Heart left ventricle (tissue), 16 donors: ENCODE measurements around the gene P2RY8. TPM values are rescaled to one million over a fixed set of nuclear protein-coding genes. Genes with fewer than 3 reads are reported as not detected.
"Not testable (repeated sequence)": the region's sequence is repeated elsewhere in the genome, so short reads cannot be mapped to it uniquely, and the experiment has no call there.

ENCODE experiments used
- ATAC-seq, 4 donors: fragments of 200-7000 bp; cut with Tn5 transposase; one replicate each; pipeline ENCODE4 v1.9.1; 2020 to 2022; ENCODE audit warnings: moderate library complexity in 4 of 4, mild to moderate bottlenecking in 3 of 4, moderate number of reproducible peaks in 1 of 4
- DNase-seq, 5 donors: peaks; one replicate each; pipeline ENCODE4 v3.0.0-alpha.2; 2020
- H3K27ac ChIP-seq, 12 donors: fragments of 200-600 bp; sonication (generic) in 4 of 12; one replicate each; pipeline versions ENCODE4 v1.5.0 to v1.8.0; 2016 to 2022; ENCODE audit warnings: mild to moderate bottlenecking in 2 of 12
- H3K27me3 ChIP-seq, 9 donors: fragments of 200-600 bp; sonication (generic) in 2 of 9; one replicate each; pipeline versions ENCODE4 v1.5.1 to v1.8.0; 2016 to 2022; ENCODE audit warnings: mild to moderate bottlenecking in 3 of 9
- H3K36me3 ChIP-seq, 9 donors: fragments of 200-600 bp; sonication (generic) in 2 of 9; one replicate each; pipeline versions ENCODE4 v1.5.0 to v1.8.0; 2018 to 2022; ENCODE audit warnings: mild to moderate bottlenecking in 2 of 9
- H3K4me1 ChIP-seq, 12 donors: fragments of 200-600 bp; sonication (generic) in 4 of 12; one replicate each; pipeline versions ENCODE4 v1.5.0 to v1.8.0; 2016 to 2022; ENCODE audit warnings: mild to moderate bottlenecking in 3 of 12
- H3K4me3 ChIP-seq, 12 donors: fragments of 200-600 bp; sonication (generic) in 4 of 12; one replicate each; pipeline versions ENCODE4 v1.5.0 to v1.8.0; 2017 to 2022; ENCODE audit warnings: mild to moderate bottlenecking in 9 of 12, moderate library complexity in 4 of 12
- H3K9me3 ChIP-seq, 12 donors: fragments of 200-600 bp; sonication (generic) in 4 of 12; one replicate each; pipeline versions ENCODE4 v1.5.0 to v1.8.0; 2016 to 2022; ENCODE audit warnings: mild to moderate bottlenecking in 1 of 12
- POLR2A ChIP-seq, 2 donors: fragments of 450-650 bp; IDR thresholded peaks; one replicate each; pipeline ENCODE4 v1.6.1; 2017; ENCODE audit warnings: antibody characterized with exemption in 2 of 2, mild to moderate bottlenecking in 2 of 2, moderate library complexity in 2 of 2
- WGBS, 4 donors: extraction: QIAGEN DNeasy Blood & Tissue Kit in 2 of 4; methylation state at CpG; one replicate each; pipeline versions ENCODE4 v1.1.5 to v1.1.7; 2013 to 2018; 5-methylcytosine and 5-hydroxymethylcytosine counted together
- intact Hi-C, 10 donors: fragments of 100-400 bp; cut with DNase I; formaldehyde crosslinking; loops; one replicate each; pipeline versions ENCODE4 v1.11.1 to v1.14.2; 2022
- polyA plus RNA-seq, 2 donors: library from polyadenylated mRNA; stranded (reverse); fragments of 200-250 nt; gene quantifications; one replicate each; pipeline ENCODE4 v1.2.3, GENCODE V29; 2013
- total RNA-seq, 9 donors: library from RNA; depleted of rRNA in 2 of 9; stranded (reverse); fragments of >200 nt in 2 of 9; fragmentation: NEBNext Ultra II Directional in 3 of 9; extraction: Animal tissue kit (Norgen Biotek cat#: 25700) in 3 of 9; gene quantifications; one replicate each; pipeline versions ENCODE4 v1.1.0 to v1.2.4, GENCODE V29; 2016 to 2023
- TF ChIP-seq, protein P1 (sequence below), 12 donors: fragments of 200-600 bp; sonication (generic) in 4 of 12; IDR thresholded peaks; one replicate each; pipeline versions ENCODE4 v1.5.0 to v1.8.0; 2018 to 2022; ENCODE audit warnings: antibody characterized with exemption in 12 of 12, mild to moderate bottlenecking in 5 of 12
- donor health status: ischemic (EF 13 %, LVEDD 7.1; RV severe dilation, severe dysfunction).
- donor health status: healthy with polysubstance abuse.
- donor health status: DM: no; HTN: yes; CAD: no.
- donor health status: DM: no; HTN: no; CAD: no.
- donor health status: ischemic (EF 25% LVEDD 6.9; RV normal size, moderate dysfunction).
- donor health status: ischemic (EF 25% LVEDD 5.7; RV mildly dilated, moderate dysfunction).
- donor health status: healthy.
- donor health status: DM: yes; HTN: yes; CAD: no.
- donor health status: ischemic (EF 35%, LVEDD 5.7; RV mildly dilated, moderate dysfunction).
- donor health status: nonischemic (EF 11% LVEDD 7.7; RV severe dilation, severe dysfunction).
- donor health status: DM: yes; HTN: yes; CAD: no.
- donor health status: PGD.
- donor health status: ischemic (EF 29% LVEDD 5.4; RV normal size, mild dysfunction).
- donor health status: nonischemic (EF 23%, LVEDD 6.1; RV moderate dilation, normal function).

Gene P2RY8
- total and polyA plus RNA-seq, 11 donors, result 0.62 to 10.5 (median 2.3) TPM

DNA sequence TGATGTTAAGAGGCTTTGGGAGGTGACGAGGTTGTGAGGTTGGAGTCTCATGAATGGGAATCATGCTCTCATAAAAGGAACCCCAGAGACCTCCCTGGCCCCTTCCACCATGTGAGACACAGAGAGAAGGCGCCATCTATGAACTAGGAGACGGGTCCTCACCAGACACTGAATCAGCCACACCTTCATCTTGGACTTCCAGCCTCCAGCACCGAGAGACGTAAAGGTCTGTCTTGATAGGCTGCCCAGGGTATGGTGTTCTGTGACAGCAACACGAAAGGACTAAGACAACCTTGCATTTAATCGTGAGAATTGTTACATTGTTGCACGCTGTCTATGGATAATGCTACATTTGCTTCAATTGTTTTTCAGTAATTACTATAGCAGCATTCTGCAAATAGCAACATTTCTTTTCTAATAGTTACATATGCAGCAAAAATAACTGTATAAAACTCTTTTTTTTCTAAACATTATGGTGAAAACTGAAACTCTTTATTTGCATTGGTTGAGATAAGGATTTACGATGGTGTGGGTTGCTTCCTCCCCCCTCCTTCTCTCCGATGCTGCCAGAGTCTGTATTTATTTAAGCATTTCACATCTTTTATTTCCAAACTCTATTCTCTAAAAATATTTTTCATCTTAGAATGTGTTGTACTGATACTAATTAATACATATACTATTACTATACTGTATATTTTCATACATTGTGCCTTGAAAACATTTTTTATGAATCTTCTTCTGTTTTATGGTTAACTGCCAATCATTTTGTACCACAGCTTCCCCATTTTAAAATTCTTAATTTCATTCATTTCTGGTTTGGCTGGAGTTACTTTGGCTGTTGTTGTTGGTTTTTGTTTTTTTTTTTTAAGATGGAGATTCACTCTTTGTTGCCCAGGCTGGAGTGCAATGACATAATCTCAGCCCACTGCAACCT lies 28.0 kb upstream of the P2RY8 start:
- TF ChIP-seq, protein P1, sequence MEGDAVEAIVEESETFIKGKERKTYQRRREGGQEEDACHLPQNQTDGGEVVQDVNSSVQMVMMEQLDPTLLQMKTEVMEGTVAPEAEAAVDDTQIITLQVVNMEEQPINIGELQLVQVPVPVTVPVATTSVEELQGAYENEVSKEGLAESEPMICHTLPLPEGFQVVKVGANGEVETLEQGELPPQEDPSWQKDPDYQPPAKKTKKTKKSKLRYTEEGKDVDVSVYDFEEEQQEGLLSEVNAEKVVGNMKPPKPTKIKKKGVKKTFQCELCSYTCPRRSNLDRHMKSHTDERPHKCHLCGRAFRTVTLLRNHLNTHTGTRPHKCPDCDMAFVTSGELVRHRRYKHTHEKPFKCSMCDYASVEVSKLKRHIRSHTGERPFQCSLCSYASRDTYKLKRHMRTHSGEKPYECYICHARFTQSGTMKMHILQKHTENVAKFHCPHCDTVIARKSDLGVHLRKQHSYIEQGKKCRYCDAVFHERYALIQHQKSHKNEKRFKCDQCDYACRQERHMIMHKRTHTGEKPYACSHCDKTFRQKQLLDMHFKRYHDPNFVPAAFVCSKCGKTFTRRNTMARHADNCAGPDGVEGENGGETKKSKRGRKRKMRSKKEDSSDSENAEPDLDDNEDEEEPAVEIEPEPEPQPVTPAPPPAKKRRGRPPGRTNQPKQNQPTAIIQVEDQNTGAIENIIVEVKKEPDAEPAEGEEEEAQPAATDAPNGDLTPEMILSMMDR (IDR thresholded peaks at IDR 0.05), result no peak
- TF ChIP-seq POLR2A (IDR thresholded peaks at IDR 0.05), result no peak
- intact Hi-C loops, result no loop called here
- Histone ChIP-seq H3K36me3 (no peaks in the 10 kb centered on the region), H3K27ac (no peak overlapping the region), H3K4me1 (peaks cover 0 to 8% (median 0%) of the 10 kb centered on the region in 12 donors), H3K27me3 (no peaks in the 10 kb centered on the region), H3K9me3 (no peaks in the 10 kb centered on the region), H3K4me3 (no peak overlapping the region)
- 61 to 68% (median 65%) methylated on average over 10 of the region's 10 CpGs for WGBS, 4 donors
- DNase-seq (no peak), ATAC-seq (no peak)

DNA sequence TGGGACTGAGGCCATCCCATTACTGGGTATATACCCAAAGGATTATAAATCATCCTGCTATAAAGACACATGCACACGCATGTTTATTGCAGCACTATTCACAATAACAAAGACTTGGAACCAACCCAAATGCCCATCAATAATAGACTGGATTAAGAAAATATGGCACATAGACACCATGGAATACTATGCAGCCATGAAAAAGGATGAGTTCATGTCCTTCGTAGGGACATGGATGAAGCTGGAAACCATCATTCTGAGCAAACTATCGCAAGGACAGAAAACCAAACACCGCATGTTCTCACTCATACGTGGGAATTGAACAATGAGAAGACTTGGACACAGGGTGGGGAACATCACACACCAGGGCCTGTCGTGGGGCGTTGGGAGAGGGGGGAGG lies 27.1 kb upstream of the P2RY8 start:
- WGBS, 4 donors, result 86 to 89% (median 88%) methylated on average over 7 of the region's 7 CpGs
- H3K4me1 ChIP-seq, intact Hi-C loops, H3K27ac ChIP-seq, H3K27me3 ChIP-seq, H3K4me3 ChIP-seq, DNase-seq, H3K9me3 ChIP-seq, ATAC-seq, H3K36me3 ChIP-seq: not testable (repeated sequence)

DNA sequence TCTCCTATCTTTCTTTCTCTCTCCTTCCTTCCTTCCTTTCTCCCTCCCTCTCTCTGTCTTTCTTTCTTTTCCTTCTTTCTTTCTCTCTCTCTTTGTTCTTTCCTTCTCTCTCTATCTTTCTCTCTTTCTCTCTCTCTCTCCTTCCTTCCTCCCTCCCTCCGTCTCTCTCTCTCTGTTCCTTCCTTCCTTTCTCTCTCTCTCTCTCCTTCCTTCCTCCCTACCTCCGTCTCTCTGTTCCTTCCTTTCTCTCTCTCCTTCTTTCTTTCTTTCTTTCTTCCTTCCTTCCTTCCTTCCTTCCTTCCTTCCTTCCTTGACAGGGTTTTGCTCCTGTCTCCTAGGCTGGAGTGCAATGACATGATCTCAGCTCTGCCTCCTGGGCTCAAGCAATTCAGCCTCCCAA lies 24.2 kb upstream of the P2RY8 start:
- Histone ChIP-seq H3K9me3 (no peaks in the 10 kb centered on the region), H3K27me3 (no peaks in the 10 kb centered on the region), H3K27ac (no peak overlapping the region), H3K4me1 (peaks cover 0 to 8% (median 0%) of the 10 kb centered on the region in 12 donors), H3K36me3 (no peaks in the 10 kb centered on the region), H3K4me3 (no peak overlapping the region)
- ATAC-seq (no peak), DNase-seq (no peak)
- WGBS, 4 donors, result 46 to 59% (median 50%) methylated on average over 2 of the region's 2 CpGs
- intact Hi-C loops, result no loop called here
- TF ChIP-seq, protein P1 (IDR thresholded peaks at IDR 0.05), result no peak
- TF ChIP-seq POLR2A (IDR thresholded peaks at IDR 0.05), result no peak

DNA sequence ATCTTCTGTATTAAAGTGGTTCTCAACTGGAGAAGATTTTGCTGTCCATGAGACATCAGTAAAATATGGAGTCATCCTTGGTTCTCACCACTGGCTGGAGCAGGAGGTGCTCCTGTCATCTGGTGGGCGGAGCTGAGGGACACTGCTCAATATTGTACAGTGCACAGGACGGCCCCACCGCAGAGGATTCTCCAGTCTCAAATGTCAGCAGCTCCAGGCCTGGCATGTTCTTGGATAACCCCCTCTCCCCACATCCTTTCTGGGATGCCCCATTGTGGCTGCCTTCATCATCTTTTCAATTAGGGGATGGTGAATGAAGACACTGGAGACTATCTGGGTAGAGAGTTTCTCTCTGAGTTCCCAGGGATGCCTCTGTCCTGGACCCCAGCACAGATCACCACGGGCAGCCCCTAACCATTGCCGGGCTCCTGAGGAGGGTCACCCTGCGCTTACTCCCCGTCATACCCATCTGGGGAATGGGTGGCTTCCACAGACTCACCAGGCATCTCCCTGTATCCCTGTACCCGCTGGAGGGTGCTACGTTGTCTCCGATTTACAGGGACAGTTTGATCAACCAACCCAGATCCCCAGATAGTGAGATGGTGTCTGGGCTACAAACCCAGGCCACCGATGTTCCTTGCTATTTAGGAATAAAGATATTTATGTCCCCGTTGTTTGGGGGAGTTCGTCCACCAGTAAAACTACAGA lies 21.9 kb upstream of the P2RY8 start:
- ATAC-seq (no peak), DNase-seq (no peak)
- H3K27me3 ChIP-seq, result no peaks in the 10 kb centered on the region
- H3K4me3 ChIP-seq, result no peak overlapping the region
- TF ChIP-seq, protein P1 (IDR thresholded peaks at IDR 0.05), result no peak
- TF ChIP-seq POLR2A (IDR thresholded peaks at IDR 0.05), result no peak
- H3K27ac ChIP-seq, result no peak overlapping the region
- H3K9me3 ChIP-seq, result peaks cover 0 to 6% (median 0%) of the 10 kb centered on the region in 12 donors
- WGBS, 4 donors, result 83 to 90% (median 87%) methylated on average over 13 of the region's 13 CpGs
- no peaks in the 10 kb centered on the region for H3K36me3 ChIP-seq
- intact Hi-C loops, result no loop called here
- H3K4me1 ChIP-seq, result peaks cover 0 to 11% (median 0%) of the 10 kb centered on the region in 12 donors

DNA sequence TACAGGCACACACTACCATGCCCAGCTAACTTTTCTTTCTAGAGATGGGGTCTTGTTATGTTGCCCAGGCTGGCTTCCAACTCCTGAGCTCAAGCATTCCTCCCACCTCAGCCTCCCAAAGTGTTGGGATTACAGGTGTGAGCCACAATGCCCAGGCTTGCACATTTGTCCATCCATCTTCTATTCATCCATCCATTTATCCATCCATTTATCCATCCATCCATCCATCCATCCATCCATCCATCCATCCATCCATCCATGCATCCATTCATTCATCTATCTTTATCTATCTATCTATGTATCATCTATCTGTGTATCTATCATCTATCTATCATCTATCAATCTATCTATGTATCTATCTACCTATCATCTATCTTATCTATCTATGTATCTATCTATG lies 20.5 kb upstream of the P2RY8 start:
- H3K4me1 ChIP-seq, result peaks cover 0 to 11% (median 0%) of the 10 kb centered on the region in 12 donors
- ATAC-seq, H3K36me3 ChIP-seq, H3K27me3 ChIP-seq, H3K27ac ChIP-seq, H3K4me3 ChIP-seq, intact Hi-C loops, DNase-seq: not testable (repeated sequence)
- peaks cover 0 to 14% (median 0%) of the 10 kb centered on the region in 12 donors for H3K9me3 ChIP-seq
